Activated CD8-positive, alpha-beta memory T cell treated with anti-CD3 and anti-CD28 coated beads for 4 hours (primary cell): ENCODE data around the gene CUEDC2.
A peak's percentile ranks its signal among the peaks of the same experiment; 100 is the strongest.

Experiments
- DNase-seq, 2 donors: peaks; one replicate each; pipeline ENCODE4 v3.0.0-alpha.2; 2020; ENCODE audit warnings: low read depth in 2 of 2

CUEDC2 gene

DNA sequence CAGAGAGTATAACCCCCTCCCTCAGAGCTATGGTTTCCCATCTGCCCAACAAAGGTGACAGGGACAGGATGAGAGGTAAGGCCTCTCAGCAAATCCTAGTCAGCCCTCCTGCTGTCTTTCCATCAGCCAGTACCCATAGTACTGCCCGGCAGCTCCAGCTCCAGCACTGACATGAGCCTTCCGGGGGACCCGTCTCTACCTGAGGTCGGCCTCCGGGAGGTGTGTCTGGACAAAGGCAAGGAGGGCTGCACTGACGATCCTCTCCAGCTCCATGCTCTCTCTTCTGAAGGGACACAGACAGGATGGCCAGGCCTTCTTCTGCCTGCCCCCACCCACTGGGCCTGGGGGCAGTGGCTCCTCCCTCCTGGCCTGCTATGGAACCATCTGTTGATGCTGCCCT, 7.5 kb downstream of the CUEDC2 start:
- no peak for DNase-seq

DNA sequence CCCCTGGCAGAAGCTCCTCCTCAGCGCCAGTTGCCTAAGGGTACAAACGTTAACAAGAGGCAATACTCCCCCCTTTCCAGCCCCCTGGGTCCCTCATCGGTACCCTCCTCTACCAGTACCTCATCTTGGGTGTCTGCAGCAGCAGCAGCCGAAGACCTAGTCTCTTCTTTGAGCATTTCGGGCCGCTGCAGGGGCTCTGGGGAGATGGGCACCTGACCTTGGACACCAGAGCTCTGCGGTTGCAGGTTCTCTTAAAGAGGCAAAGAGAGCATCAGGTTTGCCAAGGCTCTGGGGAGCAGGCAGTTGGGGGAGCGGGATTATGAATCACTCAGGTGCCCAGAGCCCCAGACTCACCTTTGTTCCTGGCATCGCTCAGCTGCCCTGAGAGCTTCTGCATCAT, 8.2 kb downstream of the CUEDC2 start:
- DNase-seq, result no peak

DNA sequence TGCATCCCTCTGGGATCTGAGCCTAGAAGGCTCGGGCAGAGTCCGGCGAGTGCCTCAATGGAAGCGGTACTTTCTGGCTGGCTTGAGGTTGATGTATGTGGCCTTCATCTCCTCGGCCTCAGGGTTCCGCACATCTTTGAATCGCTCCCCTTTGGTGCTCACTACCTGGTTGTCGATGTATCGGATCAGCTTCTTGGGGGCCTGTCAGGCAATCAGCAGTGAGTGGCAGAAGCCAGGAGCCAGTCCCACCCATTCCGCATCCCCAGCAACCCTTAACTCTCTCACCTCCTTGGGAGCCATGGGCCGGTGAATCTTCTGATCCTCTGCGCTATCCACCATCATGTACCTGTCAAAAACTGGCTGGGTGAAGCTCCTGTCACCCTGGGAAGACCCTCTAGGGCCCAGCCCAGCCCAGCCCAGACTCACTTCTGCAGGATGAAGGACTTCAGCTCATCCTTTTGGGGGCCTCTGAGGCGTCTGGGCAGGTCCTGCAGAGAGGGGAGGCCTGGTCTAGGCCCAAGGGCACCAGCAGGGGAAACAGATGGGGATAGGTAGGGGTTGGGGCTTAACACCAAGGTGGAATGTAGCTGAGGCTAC, 8.9 kb downstream of the CUEDC2 start:
- no peak for DNase-seq

DNA sequence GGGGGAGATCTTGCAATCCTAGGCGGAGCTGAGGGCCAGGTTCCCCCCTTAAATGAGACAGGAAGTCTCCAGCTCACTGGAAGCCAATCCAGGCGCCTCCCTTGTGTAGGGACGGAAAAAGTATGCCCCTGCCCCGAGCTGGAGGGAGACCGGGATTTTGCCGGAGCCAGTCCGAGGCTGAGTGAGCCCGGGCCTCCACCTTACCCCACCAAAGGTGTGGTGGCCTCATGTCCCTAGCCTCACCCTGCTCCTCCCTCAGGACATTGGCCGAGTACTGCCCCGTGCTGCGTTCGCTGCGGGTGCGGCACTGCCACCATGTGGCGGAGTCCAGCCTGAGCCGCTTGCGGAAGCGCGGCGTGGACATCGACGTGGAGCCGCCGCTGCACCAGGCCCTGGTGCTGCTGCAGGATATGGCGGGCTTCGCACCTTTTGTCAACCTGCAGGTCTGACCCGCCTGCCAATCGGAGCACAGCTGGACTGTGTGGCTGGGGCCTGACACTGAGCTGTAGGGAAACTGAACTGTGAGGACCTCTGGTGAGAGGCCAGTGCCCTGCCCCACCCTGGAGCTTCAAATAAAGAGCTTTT, 9.7 kb downstream of the CUEDC2 start:
- no peak for DNase-seq

DNA sequence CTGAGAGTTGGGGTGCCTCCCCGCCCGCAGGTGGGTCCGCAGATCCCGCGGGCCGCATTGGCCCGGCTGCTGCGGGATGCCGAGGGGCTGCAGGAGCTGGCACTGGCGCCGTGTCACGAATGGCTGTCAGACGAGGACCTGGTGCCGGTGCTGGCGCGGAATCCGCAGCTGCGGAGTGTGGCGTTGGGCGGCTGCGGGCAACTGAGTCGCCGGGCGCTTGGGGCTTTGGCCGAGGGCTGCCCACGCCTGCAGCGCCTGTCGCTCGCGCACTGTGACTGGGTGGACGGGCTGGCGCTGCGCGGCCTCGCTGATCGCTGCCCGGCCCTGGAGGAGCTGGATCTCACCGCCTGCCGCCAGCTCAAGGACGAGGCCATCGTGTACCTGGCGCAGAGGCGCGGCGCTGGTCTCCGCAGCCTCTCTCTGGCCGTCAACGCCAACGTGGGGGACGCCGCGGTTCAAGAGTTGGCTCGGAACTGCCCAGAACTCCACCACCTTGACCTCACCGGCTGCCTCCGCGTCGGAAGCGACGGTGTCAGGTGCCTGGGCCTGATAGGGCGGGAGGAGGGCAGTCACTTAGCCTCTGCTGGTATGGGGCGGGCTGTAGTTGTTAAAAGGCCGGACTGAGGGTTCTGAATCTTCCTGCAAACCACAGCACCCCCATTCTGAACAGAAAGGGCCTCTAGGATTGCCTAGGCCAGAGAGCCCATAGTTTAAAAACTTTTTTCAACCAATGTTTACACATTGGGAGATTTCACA, 10.4 kb downstream of the CUEDC2 start:
- DNase-seq, result no peak

DNA sequence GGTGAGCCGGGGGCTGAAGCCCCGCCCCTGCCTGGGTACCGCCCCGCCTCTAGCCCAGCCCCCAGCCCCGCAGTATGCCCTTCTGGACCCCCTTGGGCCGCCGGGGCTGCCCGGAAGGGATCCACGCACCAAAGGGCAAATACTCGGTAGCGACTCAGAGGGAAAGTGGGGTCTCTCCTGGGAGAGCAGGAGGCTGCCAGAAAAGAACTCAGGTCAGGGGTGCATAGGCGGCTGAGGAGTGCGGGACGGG, 10.9 kb downstream of the CUEDC2 start:
- no peak for DNase-seq

DNA sequence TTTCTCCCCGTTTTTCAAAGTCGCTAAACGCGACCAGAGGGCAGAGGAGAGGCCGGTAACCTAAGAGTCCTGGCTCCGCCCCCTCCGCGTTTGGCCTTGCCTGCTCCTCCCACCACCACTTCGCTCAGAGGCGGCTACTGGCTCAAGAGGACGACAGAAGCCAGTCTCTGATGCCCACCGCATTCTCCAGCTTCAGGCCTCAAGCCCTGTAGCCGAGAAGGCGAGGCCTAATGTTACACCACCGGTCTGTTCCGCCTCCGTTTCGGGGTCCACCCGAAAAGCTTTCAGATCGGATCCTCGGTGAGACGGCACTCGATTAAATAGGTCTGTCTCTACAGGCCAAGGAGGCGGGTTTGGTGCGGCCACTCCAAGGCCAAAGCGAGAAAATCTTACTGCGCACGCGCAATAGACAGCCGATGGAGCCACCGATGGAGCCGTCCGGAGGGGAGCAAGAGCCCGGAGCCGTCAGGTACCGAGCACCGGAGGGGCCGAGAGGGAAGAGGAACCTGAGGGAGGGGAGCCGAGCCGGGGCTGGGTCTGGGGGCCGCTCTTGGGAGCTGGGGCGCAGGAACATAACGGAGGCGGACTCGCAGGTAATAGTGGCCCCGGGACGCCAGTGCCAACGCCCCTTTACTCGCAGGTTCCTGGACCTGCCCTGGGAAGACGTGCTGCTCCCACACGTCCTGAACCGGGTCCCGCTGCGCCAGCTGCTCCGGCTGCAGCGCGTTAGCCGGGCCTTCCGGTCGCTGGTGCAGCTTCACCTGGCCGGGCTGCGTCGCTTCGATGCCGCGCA, 11.5 kb downstream of the CUEDC2 start, which contains the start of gene FBXL15:
Gene FBXL15 (plus strand): TSS at position 123 of the 793 bp plus-strand sequence. CDS start 294 bp downstream, at position 417.
- DNase-seq, result peak; percentile 90 to 91

DNA sequence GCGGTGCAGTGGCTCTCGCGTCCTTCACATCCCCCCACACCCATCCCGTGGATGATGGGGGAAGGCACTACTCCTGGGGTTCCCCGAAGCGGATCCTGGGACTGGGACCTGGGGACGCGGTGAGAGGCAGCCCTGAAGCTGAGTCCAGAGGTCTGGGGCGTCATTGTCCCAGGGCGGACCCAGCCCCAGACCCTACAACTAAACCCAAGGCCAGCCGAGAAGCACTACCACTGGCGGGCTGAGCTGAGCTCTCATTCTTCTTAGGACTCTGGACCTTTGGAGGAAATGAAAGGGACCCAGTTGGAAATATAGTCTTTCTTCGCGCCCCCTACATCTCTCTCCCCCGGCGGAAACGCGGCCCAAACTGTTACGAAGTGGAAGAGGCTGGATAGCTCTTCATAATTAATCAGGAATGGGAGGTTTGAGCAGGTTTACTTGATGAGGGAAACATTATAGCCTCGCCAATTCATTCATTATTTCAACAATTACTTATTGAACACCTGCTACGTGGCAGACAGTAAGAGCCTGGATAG, 12.1 kb downstream of the CUEDC2 start:
- DNase-seq, result no peak

DNA sequence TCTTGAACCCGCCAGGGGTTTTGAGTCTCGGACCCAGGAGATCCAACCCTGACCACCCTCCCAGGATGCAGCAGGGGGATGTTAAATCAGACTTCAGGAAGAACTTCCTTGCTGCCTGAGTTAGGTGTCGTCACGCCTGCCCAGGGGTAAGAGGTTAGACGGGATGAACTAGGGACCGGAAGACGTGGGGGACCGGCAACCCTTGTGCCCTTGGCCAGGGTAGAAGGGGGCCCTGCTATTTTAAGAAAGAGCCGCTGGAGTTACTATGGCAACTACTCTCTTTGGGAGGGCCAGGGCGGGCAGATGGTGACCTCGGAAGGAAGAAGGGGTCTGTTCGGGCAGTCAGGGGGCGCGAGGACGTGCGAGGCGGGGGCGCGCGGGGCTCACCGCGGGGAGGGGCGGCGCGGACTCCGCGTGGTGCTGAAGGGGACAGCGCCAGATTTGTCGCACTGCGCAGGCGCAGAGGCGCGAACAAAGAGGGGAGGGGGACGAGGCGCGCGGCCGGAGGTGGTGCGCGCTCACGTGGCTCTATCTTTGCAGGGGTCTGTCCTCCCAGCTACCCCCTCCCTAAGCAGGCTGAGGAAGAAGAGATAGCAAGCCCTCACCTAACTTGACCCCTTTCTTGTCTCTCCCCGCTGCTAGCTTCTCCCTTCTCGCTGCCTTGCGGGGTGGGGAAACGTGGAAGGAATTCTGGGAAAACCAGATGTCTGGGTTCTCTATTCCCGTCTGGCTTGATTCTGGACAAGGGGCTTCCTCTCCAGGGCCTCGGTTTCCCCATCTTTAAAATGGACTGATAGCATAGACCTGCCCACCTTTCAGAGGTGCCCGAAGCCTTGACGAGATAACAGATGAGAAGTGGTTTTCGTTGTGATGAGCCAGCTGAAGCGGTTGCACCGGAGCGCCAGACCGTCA, 12.8 kb downstream of the CUEDC2 start:
- peak in 1 of 2 donors; percentile 47 for DNase-seq

DNA sequence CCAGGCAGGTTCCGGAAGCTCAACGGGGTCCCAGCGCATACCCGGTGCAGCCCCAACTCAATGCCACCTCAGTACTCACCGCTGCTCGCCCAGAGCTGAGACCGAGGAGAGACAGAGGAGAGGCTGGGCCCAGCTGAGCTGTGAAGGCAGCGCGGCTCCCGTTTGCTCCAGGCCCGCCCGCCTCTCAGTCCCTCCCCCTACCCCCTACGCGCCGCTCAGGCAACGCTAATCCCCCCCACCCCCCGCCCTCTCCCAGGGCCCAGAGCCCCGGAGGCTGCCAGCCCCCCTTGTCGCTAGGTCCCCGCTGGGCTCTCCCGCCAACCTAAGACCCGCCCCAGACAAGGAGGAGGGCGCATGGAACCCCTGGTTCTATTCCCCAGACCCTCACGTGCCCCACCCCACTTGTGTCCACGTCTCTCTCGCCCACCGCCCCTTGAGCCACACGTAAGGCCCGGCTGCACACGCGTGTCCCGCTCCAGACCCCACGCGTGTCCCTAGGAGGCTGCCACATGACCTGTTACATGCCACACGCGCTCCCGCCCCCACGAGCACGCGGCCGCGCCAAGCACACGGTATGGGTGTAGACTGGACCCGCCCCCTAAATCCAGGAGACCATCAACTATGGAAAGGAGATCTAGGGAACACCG, 13.6 kb downstream of the CUEDC2 start, which contains the start of gene PSD:
Gene PSD (minus strand): TSS at position 164 of the 647 bp plus-strand sequence. CDS start 1,747 bp downstream, outside the sequence.
- no peak for DNase-seq

DNA sequence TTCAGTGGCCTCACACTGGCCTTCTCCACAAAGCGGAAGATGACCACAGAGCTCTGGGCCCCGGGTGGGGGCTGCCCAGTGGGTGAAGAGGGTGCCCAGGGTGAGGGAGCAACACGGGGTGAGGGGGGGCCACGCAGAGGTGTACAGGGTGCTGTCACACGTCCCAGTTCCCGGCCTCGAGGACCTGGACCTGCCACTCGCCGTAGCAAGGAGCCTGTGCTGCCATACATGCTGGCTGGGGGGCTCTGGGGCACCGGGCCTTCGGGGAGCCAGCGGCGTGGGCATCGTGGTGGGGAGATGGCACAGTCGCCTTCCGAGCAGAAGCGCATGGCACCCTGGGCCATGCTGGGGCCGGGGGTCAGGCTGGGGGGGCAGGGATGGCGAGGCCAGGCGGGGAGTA, 15.7 kb downstream of the CUEDC2 start:
- DNase-seq, result no peak

DNA sequence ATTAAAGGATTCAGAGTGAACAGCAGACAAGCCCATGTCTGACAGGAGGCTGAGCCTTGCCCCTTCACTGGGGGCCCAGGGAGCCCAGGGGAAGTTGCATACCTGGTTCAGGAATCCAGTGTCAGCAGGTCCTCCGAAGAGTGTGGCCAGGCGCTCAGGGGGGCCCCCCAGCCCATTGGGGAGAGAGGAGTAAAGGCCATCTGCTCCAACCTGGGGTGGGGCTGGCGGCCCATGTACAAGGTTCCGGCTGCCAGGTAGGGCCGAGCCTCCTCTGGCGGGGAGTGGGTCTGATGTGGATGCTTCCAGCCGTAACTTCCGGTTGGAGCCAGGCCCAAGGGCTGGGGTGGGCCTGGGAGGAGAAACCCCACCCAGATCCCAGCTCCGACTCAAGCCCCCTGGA, 16.1 kb downstream of the CUEDC2 start:
- DNase-seq, result no peak

DNA sequence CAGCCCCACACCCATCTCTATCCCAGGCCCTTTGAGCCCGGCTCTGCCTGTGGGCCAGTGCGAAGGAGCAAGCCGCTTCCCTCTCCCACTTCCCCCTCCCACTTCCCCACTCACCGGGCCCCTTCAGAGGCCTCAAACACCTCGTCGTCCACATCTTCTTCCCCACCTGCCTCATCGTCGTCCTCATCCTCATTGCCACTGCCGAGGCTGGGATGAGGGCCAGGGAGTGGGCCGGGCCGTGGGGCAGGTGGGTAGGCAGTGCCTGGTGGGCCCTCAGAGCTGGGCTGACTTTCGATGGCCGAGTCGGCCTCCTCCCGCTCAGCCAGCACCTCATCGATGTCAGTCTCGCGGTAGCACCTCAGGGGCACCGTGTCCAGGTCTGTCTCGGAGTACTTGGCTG, 17.6 kb downstream of the CUEDC2 start:
- DNase-seq, result no peak

DNA sequence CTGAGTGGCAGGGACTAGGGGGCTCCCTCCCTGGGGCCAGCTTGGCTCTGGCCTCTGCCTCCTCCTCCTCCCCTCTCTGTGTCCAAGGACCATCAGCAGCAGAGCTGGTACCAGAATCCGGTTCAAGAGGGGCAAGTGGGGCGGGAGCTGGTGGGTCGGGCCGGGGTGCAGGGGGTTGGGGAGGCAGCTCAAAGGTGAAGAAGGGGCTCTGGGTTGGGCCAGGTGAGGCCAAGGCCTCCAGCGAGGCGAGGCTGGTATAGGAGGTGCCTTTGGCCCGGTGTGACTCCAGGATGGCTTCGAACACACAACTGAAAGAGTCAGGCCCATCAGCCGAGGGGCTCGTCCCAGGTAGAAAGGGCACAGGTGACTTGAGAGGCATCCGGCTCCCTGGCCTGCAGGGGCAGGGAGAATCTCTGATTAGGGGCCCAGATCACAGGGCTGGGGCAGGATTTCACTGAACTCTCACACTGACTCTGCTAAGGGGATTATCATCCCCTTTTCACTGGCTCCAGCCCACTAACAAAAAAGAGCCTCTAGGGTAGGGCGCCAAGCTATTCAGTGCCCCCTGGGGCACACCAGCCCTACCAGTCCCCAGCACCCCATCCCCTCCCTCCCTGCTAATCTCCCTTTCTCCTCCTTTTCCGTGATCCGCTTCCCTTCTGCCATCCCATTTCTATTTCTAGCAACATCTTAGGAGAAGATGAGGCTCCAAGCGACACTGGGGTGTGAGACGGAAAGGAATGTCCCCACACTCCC, 18.4 kb downstream of the CUEDC2 start:
- DNase-seq, result no peak

DNA sequence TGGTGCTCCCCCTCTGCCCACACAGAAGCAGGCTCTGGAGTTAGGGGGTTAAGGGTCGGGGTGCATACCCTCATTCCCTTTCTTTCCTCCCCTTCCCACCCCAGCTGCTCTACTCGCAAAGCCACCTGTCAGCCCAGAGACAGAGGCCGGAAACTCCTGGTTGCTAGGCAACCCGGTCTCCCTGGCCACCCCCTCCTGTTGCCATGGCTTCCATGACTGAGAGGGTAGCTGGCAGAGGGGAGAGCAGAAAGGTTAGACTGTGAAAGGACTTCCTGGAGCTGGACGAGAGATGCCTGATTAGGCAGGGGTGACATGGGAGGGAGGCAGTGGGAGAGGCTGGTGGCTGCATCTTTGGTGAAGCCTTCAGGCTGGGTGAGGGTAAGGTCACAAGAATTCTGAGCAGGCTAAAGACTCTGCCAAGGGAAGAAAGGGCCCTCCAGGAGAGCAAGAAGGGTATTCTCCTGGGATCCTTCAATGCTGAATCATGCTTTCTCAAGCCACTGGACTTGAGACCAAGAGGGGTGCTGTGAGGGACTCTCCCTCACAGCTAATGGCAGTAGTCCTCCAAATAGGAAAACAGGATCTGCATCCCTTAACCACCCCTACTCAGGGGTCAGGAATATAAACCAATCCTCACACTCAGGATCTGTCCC, 19.2 kb downstream of the CUEDC2 start:
- DNase-seq, result no peak

DNA sequence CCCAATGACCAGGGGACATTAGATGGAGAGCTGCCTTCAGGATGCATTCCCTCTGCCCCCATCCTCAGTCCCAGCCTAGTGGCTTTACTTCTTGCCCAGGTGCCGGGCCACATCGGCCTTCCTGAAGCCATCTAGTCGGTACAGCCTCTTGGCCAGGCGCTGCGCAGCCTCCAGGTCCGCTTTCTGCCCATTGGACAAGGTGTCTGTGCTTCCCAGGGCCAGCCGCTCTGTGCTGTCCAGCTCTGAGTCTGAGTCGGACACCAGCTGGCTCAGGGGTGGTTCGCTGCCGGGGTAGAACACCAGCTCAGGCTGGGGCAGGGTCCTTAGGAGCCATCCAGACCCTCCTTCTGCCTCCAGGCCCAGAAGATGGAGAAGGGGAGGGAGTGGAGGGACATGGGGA, 20.1 kb downstream of the CUEDC2 start:
- DNase-seq, result no peak

DNA sequence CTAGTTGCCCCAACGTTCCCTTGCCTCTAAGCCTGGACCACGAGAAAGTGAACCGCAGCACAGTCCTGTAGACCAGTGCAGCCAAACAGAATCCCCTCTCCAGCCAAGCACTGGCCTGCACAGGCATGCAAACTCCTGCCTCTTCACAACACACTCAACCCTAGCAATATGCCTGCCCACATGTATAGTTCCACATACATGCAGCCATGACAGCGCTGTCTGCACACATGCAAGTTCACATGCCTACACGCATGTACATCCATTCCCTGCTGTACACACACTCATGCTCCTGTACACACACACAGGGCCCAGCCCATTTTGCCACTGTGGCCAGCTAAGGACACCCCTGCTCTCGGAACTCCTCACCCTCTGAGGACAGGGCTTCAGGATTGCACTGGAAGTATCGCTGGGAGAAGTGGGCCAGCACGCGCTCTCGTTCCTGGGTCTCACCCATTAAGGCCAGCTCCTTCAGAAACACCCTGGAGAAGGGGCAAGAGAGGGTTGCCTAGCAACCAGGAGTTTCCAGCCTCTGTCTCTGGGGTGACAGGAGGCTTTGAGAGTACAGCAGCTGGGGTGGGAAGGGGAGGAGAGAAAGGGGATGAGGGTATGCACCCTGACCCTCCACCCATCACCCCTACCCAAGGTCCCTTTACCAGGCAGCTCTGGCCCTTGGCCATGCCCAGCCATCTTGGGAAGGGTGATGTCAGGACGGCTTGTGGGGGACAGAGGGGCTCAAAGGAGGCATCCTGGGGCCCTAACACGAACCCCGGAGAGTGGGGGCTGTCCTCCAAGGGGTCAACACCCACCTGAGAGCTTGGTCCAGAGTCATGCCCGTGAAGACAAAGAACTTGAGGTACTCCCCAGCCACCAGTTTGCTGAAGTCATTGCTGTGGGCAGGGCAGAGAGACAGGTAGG, 20.8 kb downstream of the CUEDC2 start:
- DNase-seq, result no peak

DNA sequence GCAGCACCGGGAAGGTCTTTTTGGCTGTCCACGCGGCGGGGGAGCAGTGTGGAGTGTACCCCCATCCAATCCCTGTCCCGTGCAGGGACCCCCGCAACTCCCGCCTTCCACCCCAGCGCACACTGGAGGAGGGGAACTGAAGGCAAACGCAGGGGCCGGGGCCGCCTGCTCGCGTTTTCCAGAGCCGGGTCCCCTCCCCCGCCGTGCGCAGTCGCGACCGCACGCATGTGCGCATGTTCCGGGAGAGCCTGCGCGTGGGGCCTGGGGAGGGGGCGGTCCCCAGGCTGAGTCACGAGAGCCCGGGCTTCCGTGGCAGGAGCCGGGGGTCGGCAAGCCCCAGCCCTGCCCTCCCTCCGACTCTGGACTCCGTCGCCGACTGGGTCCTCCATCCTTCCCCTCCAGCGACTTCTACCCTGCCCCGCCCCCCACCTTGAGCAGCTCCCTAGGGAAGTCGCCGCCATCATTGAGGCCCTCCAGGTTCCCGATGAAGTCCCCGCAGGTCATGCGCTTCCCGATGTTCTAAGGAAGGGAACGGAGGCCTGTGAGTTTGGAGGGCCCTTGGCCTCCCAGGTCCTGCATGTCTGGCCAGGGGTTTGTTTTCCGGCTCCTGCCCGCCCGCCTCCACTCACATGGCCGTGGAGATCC, 21.8 kb downstream of the CUEDC2 start:
- peak; percentile 35 to 39 for DNase-seq
